Endothelial cell of umbilical vein (primary cell): ENCODE data around the gene ZNF511. TPM values are rescaled to one million over a fixed set of nuclear protein-coding genes. Genes with fewer than 3 reads are reported as not detected.

ENCODE experiments used
- BruUV-seq: library from RNA; stranded (reverse); fragments of 400-500 nt; replicated peaks from 2 replicates; lab custom pipeline; 2021; lab: Mats Ljungman, UMichigan
- CTCF ChIA-PET: fragments of 300-600, 350-600 bp; sonication (Branson Sonifier 250); formaldehyde crosslinking; loops from one replicate; lab custom pipeline; 2021; ENCODE audit warnings: antibody characterized with exemption, inconsistent platforms; lab: Charles Lee
- POLR2A ChIA-PET: fragments of 300-600, 350-600 bp; sonication (Branson Sonifier 250); formaldehyde crosslinking; loops from one replicate; lab custom pipeline; 2021; ENCODE audit warnings: antibody characterized with exemption, inconsistent platforms; lab: Charles Lee
- DNase-seq: peaks from one replicate; pipeline ENCODE4 v3.0.0-alpha.2; 2011; ENCODE audit warnings: low read depth, low spot score
- FAIRE-seq: peaks from 2 replicates; lab custom pipeline; 2011; peaks lifted over from hg19 to GRCh38; lab: Jason Lieb, UNC
- H2AFZ ChIP-seq: 2 replicates; pipeline ENCODE4 v1.6.0; 2012; ENCODE audit warnings: low read depth, low read length, control low read depth, inconsistent platforms
- H3K27ac ChIP-seq: 2 replicates; pipeline ENCODE4 v1.5.1; 2011; ENCODE audit warnings: low read depth, mild to moderate bottlenecking, control low read depth, low read length, moderate library complexity; ENCODE audit not compliant: insufficient read depth
- H3K27me3 ChIP-seq, 2 experiments: 2 replicates each; pipeline versions ENCODE4 v1.6.0 to v1.6.1; 2011; ENCODE audit warnings: low read length in 2 of 2, mixed read lengths in 1 of 2; ENCODE audit not compliant: control insufficient read depth in 2 of 2, insufficient read depth in 2 of 2
- H3K36me3 ChIP-seq, 2 experiments: 2 replicates in 1 of 2; 3 replicates in 1 of 2; pipeline ENCODE4 v1.5.1; 2011; ENCODE audit warnings: low read length in 2 of 2, mild to moderate bottlenecking in 1 of 2, moderate library complexity in 1 of 2; ENCODE audit not compliant: control insufficient read depth in 2 of 2, insufficient read depth in 2 of 2; ENCODE audit errors: extremely low read depth in 1 of 2
- H3K4me1 ChIP-seq: 3 replicates; pipeline ENCODE4 v1.5.1; 2011; ENCODE audit warnings: mild to moderate bottlenecking, low read length; ENCODE audit not compliant: control insufficient read depth, insufficient read depth; ENCODE audit errors: extremely low read depth
- H3K4me2 ChIP-seq: 2 replicates; pipeline ENCODE4 v1.6.1; 2011; ENCODE audit warnings: low read length, control low read depth, mixed read lengths; ENCODE audit not compliant: insufficient read depth
- H3K4me3 ChIP-seq, 3 experiments: fragments of 200-600 bp in 1 of 3; sonication (generic), shearing (Covaris generic) in 1 of 3; replicated peaks in 1 of 3; 2 replicates each; pipeline ENCODE4 v1.5.1; 2011 to 2016; ENCODE audit warnings: control low read depth in 3 of 3, low read length in 3 of 3, mild to moderate bottlenecking in 2 of 3, inconsistent platforms in 1 of 3, low read depth in 1 of 3, moderate library complexity in 1 of 3; ENCODE audit not compliant: insufficient read depth in 1 of 3
- H3K79me2 ChIP-seq: 2 replicates; pipeline ENCODE4 v1.6.0; 2012; ENCODE audit warnings: low read length, inconsistent platforms; ENCODE audit not compliant: control insufficient read depth, insufficient read depth
- H3K9ac ChIP-seq: replicated peaks from 2 replicates; pipeline ENCODE3; 2011; ENCODE audit warnings: low read length, control low read depth; ENCODE audit not compliant: insufficient read depth; ENCODE audit errors: extremely low read depth
- H3K9me1 ChIP-seq: replicated peaks from 3 replicates; pipeline ENCODE4 v1.6.0; 2011; ENCODE audit warnings: mild to moderate bottlenecking, low read length; ENCODE audit not compliant: control insufficient read depth, insufficient read depth; ENCODE audit errors: extremely low read depth
- H3K9me3 ChIP-seq: replicated peaks from 2 replicates; pipeline ENCODE4 v1.5.1; 2012; ENCODE audit warnings: low read length, inconsistent platforms; ENCODE audit not compliant: control insufficient read depth, insufficient read depth
- H4K20me1 ChIP-seq: replicated peaks from 2 replicates; pipeline ENCODE3; 2011; ENCODE audit warnings: mild to moderate bottlenecking, low read length; ENCODE audit not compliant: control insufficient read depth, insufficient read depth; ENCODE audit errors: extremely low read depth
- EZH2 ChIP-seq: IDR thresholded peaks from 2 replicates; pipeline ENCODE4 v1.6.1; 2012; ENCODE audit warnings: borderline replicate concordance, low read depth, mild to moderate bottlenecking, moderate library complexity, low read length, inconsistent platforms; ENCODE audit not compliant: severe bottlenecking
- FOS ChIP-seq: IDR thresholded peaks from 2 replicates; pipeline ENCODE4 v1.6.1; 2011; ENCODE audit warnings: mild to moderate bottlenecking, low read length, moderate library complexity, borderline replicate concordance; ENCODE audit not compliant: insufficient read depth
- GATA2 ChIP-seq: IDR thresholded peaks from 2 replicates; pipeline ENCODE4 v1.7.0; 2011; ENCODE audit warnings: low read depth, mild to moderate bottlenecking, moderate library complexity, mixed read lengths, low read length; ENCODE audit not compliant: insufficient read length, insufficient read depth
- JUN ChIP-seq: IDR thresholded peaks from 2 replicates; pipeline ENCODE4 v1.6.1; 2011; ENCODE audit warnings: borderline replicate concordance, low read depth; ENCODE audit not compliant: insufficient read length, insufficient read depth
- MYC ChIP-seq: IDR thresholded peaks from one replicate; pipeline ENCODE4 v1.6.1; 2011; ENCODE audit warnings: mild to moderate bottlenecking, low read depth, low read length
- POLR2A ChIP-seq: IDR thresholded peaks from 2 replicates; pipeline ENCODE4 v1.6.1; 2012; ENCODE audit warnings: low read depth, mild to moderate bottlenecking, control low read depth, low read length
- POLR2AphosphoS5 ChIP-seq: IDR thresholded peaks from 2 replicates; pipeline ENCODE4 v1.6.1; 2012; ENCODE audit warnings: low read depth, mild to moderate bottlenecking, control low read depth, low read length, moderate library complexity; ENCODE audit not compliant: insufficient read depth
- dilution Hi-C: fragments of 300-500 bp; cut with MboI; formaldehyde crosslinking; loops from one replicate; pipeline ENCODE4 v1.15.0; 2019; ENCODE audit warnings: low sequenced_read_pairs; ENCODE audit not compliant: extremely low pct_ligation_motif_present
- intact Hi-C: fragments of 100-400 bp; cut with micrococcal nuclease; formaldehyde crosslinking; loops from one replicate; pipeline ENCODE4 v1.10.0; 2022
- polyA plus RNA-seq, 4 experiments: library from polyadenylated mRNA; depleted of rRNA in 3 of 4; stranded (reverse) in 3 of 4; unstranded in 1 of 4; fragments of >200 nt; gene quantifications; 2 replicates each; pipeline versions ENCODE4 v1.2.1 to v1.2.3, GENCODE V29; 2011 to 2012; ENCODE audit warnings: missing spikeins in 1 of 4
- total RNA-seq: library from RNA; stranded (reverse); gene quantifications from 2 replicates; pipeline ENCODE4 v1.2.3, GENCODE V29; 2021
- TF ChIP-seq, protein P1 (sequence below), 2 donors: IDR thresholded peaks; 1 replicate in 1 of 2; 2 replicates in 1 of 2; pipeline ENCODE4 v1.5.1; 2011; ENCODE audit warnings: low read length in 2 of 2, mild to moderate bottlenecking in 2 of 2, moderate library complexity in 2 of 2, control low read depth in 1 of 2, inconsistent platforms in 1 of 2, low read depth in 1 of 2; ENCODE audit not compliant: insufficient read depth in 1 of 2; ENCODE audit errors: extremely low read depth in 1 of 2
- TF ChIP-seq, protein P2 (sequence below): IDR thresholded peaks from 2 replicates; pipeline ENCODE4 v1.6.1; 2011; ENCODE audit not compliant: insufficient read depth, insufficient read length

Gene ZNF511
- total and polyA plus RNA-seq, 2 donors (not counting 3 experiments of a cell fraction or from before 2014, with no cell fraction given) = 25.6 to 37.9 TPM

GRCh38 chr10:133343558-133343957 lies 34.8 kb downstream of the ZNF511 start:
- H3K9ac ChIP-seq = no peak overlapping the region
- no peaks in the 10 kb centered on the region for H3K79me2 ChIP-seq
- intact Hi-C loops (no loop called here), dilution Hi-C loops (no loop called here)
- H2AFZ ChIP-seq = no peak overlapping the region
- no peak overlapping the region for H3K4me2 ChIP-seq
- TF ChIP-seq GATA2 (no peak), MYC (no peak), JUN (no peak), FOS (no peak), EZH2 (no peak), POLR2A (no peak), POLR2AphosphoS5 (no peak)
- TF ChIP-seq, protein P1, sequence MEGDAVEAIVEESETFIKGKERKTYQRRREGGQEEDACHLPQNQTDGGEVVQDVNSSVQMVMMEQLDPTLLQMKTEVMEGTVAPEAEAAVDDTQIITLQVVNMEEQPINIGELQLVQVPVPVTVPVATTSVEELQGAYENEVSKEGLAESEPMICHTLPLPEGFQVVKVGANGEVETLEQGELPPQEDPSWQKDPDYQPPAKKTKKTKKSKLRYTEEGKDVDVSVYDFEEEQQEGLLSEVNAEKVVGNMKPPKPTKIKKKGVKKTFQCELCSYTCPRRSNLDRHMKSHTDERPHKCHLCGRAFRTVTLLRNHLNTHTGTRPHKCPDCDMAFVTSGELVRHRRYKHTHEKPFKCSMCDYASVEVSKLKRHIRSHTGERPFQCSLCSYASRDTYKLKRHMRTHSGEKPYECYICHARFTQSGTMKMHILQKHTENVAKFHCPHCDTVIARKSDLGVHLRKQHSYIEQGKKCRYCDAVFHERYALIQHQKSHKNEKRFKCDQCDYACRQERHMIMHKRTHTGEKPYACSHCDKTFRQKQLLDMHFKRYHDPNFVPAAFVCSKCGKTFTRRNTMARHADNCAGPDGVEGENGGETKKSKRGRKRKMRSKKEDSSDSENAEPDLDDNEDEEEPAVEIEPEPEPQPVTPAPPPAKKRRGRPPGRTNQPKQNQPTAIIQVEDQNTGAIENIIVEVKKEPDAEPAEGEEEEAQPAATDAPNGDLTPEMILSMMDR (IDR thresholded peaks at IDR 0.05; ENCODE audit: extremely low read depth in 1 of 2, insufficient read depth in 1 of 2, low read depth in 1 of 2, low read length in 2 of 2) = no peak
- TF ChIP-seq, protein P2, sequence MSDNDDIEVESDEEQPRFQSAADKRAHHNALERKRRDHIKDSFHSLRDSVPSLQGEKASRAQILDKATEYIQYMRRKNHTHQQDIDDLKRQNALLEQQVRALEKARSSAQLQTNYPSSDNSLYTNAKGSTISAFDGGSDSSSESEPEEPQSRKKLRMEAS = no peak
- FAIRE-seq (no peak), DNase-seq (no peak)
- H3K9me3 ChIP-seq = no peaks in the 10 kb centered on the region
- H3K27ac ChIP-seq = no peak overlapping the region
- no peaks in the 10 kb centered on the region for H4K20me1 ChIP-seq
- H3K4me1 ChIP-seq = no peaks in the 10 kb centered on the region
- H3K4me3 ChIP-seq = no peak overlapping the region
- ChIA-PET POLR2A (interaction anchor here (0.7 kb wide), 1 partner anchor 35 kb away, joined by 5 read pairs; no protein-coding TSS in a partner anchor), CTCF (interaction anchor here (0.6 to 1.3 kb wide), 2 partner anchors 10 to 14 kb away, joined by 3 to 5 read pairs; partner anchors contain the start of gene FUOM)
- H3K27me3 ChIP-seq = no peaks in the 10 kb centered on the region
- no TSS peak for BruUV-seq
- H3K36me3 ChIP-seq = no peaks in the 10 kb centered on the region
- no peaks in the 10 kb centered on the region for H3K9me1 ChIP-seq
